Inflammatory macrophage treated with lipopolysaccharide for 4 hours (primary cell): ENCODE measurements around the gene ACOT8.
"Not testable (repeated sequence)": the region's sequence is repeated elsewhere in the genome, so short reads cannot be mapped to it uniquely, and the experiment has no call there.

ENCODE experiments used
- DNase-seq: peaks from one replicate; pipeline ENCODE4 v3.0.0-alpha.2; 2020

The ACOT8 gene

GRCh38 chr20:45857114-45857881 is at the start of gene ACOT8, which contains the start of gene ZSWIM3:
ACOT8 (minus strand) TSS chr20:45857392; CDS start chr20:45857315, 77 bp downstream.
ZSWIM3 (plus strand) TSS chr20:45857614; CDS start chr20:45857826, 212 bp downstream.
- DNase-seq, result peak; percentile 100

- DNase-seq, result no peak
These were observed 48.4 kb upstream of the ACOT8 start for GRCh38 chr20:45905505-45906079.

GRCh38 chr20:45904583-45905504 is 47.7 kb upstream of the ACOT8 start:
- no peak for DNase-seq

- DNase-seq, result no peak
These were observed 45.1 kb upstream of the ACOT8 start for GRCh38 chr20:45902199-45902701.

GRCh38 chr20:45901332-45901731 is 44.1 kb upstream of the ACOT8 start:
- not testable (repeated sequence) for DNase-seq

- DNase-seq, result no peak
These were observed 42.0 kb upstream of the ACOT8 start for GRCh38 chr20:45899046-45899835.

GRCh38 chr20:45898285-45898684 is 41.1 kb upstream of the ACOT8 start:
- DNase-seq, result no peak

- no peak for DNase-seq
These were observed 40.5 kb upstream of the ACOT8 start for GRCh38 chr20:45897692-45898091.

GRCh38 chr20:45897289-45897688 is 40.1 kb upstream of the ACOT8 start:
- no peak for DNase-seq

GRCh38 chr20:45896641-45897161 is 39.5 kb upstream of the ACOT8 start:
- no peak for DNase-seq

GRCh38 chr20:45894797-45895196 is 37.6 kb upstream of the ACOT8 start:
- no peak for DNase-seq

- DNase-seq, result no peak
These were observed 36.6 kb upstream of the ACOT8 start for GRCh38 chr20:45893831-45894230.

- DNase-seq, result no peak
These were observed 35.8 kb upstream of the ACOT8 start for GRCh38 chr20:45892828-45893500.

GRCh38 chr20:45892049-45892825 is 35.0 kb upstream of the ACOT8 start:
- peak; percentile 53 for DNase-seq

GRCh38 chr20:45890985-45891983 is 34.1 kb upstream of the ACOT8 start, which contains the start of the genes CTSA and NEURL2:
CTSA (plus strand) TSS chr20:45891335; CDS start chr20:45891569, 234 bp downstream.
NEURL2 (minus strand) TSS chr20:45891208; CDS start chr20:45890991, 217 bp downstream.
- peak; percentile 76 for DNase-seq

GRCh38 chr20:45890077-45890984 is 33.1 kb upstream of the ACOT8 start:
- peak; percentile 79 for DNase-seq

- no peak for DNase-seq
These were observed 31.5 kb upstream of the ACOT8 start for GRCh38 chr20:45888681-45889080.

GRCh38 chr20:45887346-45887715 is 30.1 kb upstream of the ACOT8 start, which contains the start of gene SPATA25:
SPATA25 (minus strand) TSS chr20:45887622; CDS start chr20:45887590, 32 bp downstream.
- DNase-seq, result no peak
